PFSK-1 (cell line): ENCODE data around the gene FAM229A.

ENCODE experiments used
- FOXP2 ChIP-seq: optimal IDR thresholded peaks from 2 replicates; pipeline ENCODE3; 2011; ENCODE audit warnings: borderline replicate concordance, control low read depth, inconsistent platforms; ENCODE audit not compliant: insufficient read depth; ENCODE audit errors: extremely low read length, extremely low read depth
- POLR2AphosphoS5 ChIP-seq: IDR thresholded peaks from 2 replicates; pipeline ENCODE4 v1.6.1; 2012; ENCODE audit warnings: low read depth, mild to moderate bottlenecking, control low read depth, low read length, moderate library complexity
- REST ChIP-seq, 2 experiments: IDR thresholded peaks; 2 replicates each; pipeline versions ENCODE4 v1.6.1 to v1.8.0; 2011 to 2012; ENCODE audit warnings: low read depth in 2 of 2, low read length in 2 of 2, control low read depth in 1 of 2, inconsistent platforms in 1 of 2, mild to moderate bottlenecking in 1 of 2, moderate library complexity in 1 of 2; ENCODE audit not compliant: insufficient read depth in 1 of 2
- SIN3A ChIP-seq: IDR thresholded peaks from 2 replicates; pipeline ENCODE4 v1.6.1; 2012; ENCODE audit warnings: mild to moderate bottlenecking, low read length, moderate library complexity, borderline replicate concordance; ENCODE audit not compliant: insufficient read depth
- TAF1 ChIP-seq: IDR thresholded peaks from 2 replicates; pipeline ENCODE4 v1.6.1; 2012; ENCODE audit warnings: low read length, control low read depth, borderline replicate concordance; ENCODE audit not compliant: insufficient read depth

Gene FAM229A

DNA sequence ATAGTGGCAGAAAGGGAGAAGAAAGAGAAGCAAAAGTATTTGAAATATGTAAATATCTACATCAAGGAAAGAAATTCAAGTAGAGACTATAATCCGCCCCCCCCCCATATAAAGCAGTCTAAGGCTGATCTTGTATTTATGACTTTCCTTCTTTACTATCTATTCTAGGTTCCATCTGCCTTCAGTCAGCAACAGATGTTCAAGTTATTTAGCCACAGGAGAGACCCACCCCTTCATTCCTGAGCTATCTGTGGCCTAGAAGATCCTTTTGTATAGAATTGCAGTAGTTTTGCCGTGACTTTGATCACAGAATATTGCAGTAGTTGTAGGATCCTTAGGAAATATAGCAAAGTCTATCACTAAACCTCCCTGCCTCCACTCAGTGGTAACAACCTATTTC is 42.7 kb upstream of the FAM229A start:
- TF ChIP-seq REST (IDR thresholded peaks at IDR 0.05; ENCODE audit: insufficient read depth in 1 of 2, low read depth in 2 of 2, low read length in 2 of 2): no peak
- TF ChIP-seq FOXP2: no peak
- no peak for TF ChIP-seq POLR2AphosphoS5
- no peak for TF ChIP-seq TAF1
- no peak for TF ChIP-seq SIN3A

DNA sequence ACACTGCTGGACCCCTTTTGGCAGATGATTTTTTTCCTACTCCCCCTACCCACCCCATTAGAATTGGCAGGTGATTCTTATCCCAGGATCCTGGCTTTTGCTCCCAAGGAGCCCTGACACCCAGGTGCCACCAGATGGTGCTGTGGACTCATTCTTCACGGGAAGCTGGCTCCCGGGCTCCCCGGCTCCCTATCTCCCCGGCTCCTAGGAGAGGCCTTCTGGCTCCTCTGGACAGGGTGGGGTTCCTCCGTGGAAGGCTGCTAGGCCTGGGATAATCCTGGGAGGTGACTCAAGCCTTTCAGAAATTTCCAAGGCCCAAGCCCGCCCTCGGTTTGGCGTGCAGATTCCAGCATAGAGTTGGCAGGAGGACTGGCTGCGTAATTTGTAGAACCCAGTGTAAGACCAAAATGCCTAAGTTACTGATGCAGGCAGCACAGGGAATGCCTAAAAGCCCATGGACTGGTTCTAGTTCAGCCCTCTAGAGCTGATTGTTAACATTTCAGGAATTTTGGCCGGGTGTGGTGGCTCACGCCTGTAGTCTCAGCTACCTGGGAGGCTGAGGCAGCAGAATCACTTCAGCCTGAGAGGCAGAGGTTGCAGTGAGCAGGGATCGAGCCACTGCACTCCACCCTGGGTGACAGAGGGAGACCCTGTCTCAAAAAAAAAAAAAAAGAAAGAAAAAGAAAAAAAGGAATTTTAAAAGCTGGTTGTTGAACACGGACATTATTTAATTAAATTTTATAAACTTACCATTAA is 38.8 kb upstream of the FAM229A start:
- TF ChIP-seq REST (IDR thresholded peaks at IDR 0.05; ENCODE audit: insufficient read depth in 1 of 2, low read depth in 2 of 2, low read length in 2 of 2): no peak
- no peak for TF ChIP-seq POLR2AphosphoS5
- no peak for TF ChIP-seq SIN3A
- no peak for TF ChIP-seq FOXP2

GRCh38 chr1:32399843-32400242 is 37.6 kb upstream of the FAM229A start:
- TF ChIP-seq POLR2AphosphoS5 (no peak), SIN3A (no peak), REST (IDR thresholded peaks at IDR 0.05; ENCODE audit: insufficient read depth in 1 of 2, low read depth in 2 of 2, low read length in 2 of 2) (no peak), TAF1 (no peak), FOXP2 (no peak)

DNA sequence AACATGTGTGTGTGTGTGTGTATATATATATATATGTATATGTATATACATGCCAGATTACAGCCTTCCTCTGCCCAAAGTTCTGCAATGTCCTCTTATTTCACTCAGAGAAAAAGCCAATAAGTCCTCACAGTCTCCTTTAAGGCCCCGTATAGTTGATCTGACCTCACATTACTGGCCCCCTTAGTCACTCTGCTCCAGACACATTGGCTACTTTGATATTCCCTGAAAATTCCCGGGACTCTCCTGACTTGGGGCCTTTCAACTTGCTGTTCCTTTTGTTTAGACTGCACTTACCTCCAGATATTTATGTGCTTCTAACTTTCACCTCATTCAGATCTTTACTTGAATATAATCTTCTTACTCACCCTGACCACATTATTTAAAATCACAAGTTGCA is 36.1 kb upstream of the FAM229A start:
- TF ChIP-seq REST (IDR thresholded peaks at IDR 0.05; ENCODE audit: insufficient read depth in 1 of 2, low read depth in 2 of 2, low read length in 2 of 2) (no peak), FOXP2 (no peak), SIN3A (no peak), POLR2AphosphoS5 (no peak), TAF1 (no peak)

- TF ChIP-seq REST (IDR thresholded peaks at IDR 0.05; ENCODE audit: insufficient read depth in 1 of 2, low read depth in 2 of 2, low read length in 2 of 2) (no peak), SIN3A (no peak), TAF1 (no peak), POLR2AphosphoS5 (no peak), FOXP2 (no peak)
Measured at GRCh38 chr1:32394890-32395432, 32.7 kb upstream of the FAM229A start.
